Motor neuron (in vitro differentiated cells): ENCODE results near the gene NLRP12. TPM values are rescaled to one million over a fixed set of nuclear protein-coding genes. Genes with fewer than 3 reads are reported as not detected.

Experiments used
- ATAC-seq, 8 experiments: fragments of 200-7000 bp; cut with Tn5 transposase; replicated peaks in 6 of 8; 2 replicates each; pipeline ENCODE4 v1.8.0; 2021; ENCODE audit warnings: mild to moderate bottlenecking in 8 of 8, moderate library complexity in 8 of 8
- H3K27ac ChIP-seq, 2 donors: fragments of 250-450 bp; sonication (Bioruptor Pico); 2 replicates each; pipeline ENCODE4 v1.9.0; 2021; ENCODE audit warnings: antibody characterized with exemption in 2 of 2, mild to moderate bottlenecking in 2 of 2, moderate library complexity in 1 of 2
- H3K4me1 ChIP-seq, 2 donors: fragments of 250-450 bp; sonication (Bioruptor Pico); replicated peaks in 1 of 2; 2 replicates each; pipeline ENCODE4 v1.6.1; 2021; ENCODE audit warnings: antibody characterized with exemption in 2 of 2, mild to moderate bottlenecking in 2 of 2, moderate library complexity in 1 of 2
- H3K4me3 ChIP-seq, 5 donors: fragments of 250-450 bp; sonication (Bioruptor Pico); 2 replicates each; pipeline ENCODE4 v1.9.0; 2021; ENCODE audit warnings: antibody characterized with exemption in 5 of 5, mild to moderate bottlenecking in 5 of 5, moderate library complexity in 4 of 5
- WGBS, 10 experiments: fragments of 450-650 bp; shearing (Covaris generic); methylation state at CpG; one replicate each; pipeline ENCODE4 v1.0.0; 2022; 5-methylcytosine and 5-hydroxymethylcytosine counted together
- in situ Hi-C, 9 experiments: fragments of 400-800 bp; cut with MboI; loops; one replicate each; pipeline ENCODE4 v1.15.0; 2021; ENCODE audit warnings: low sequenced_read_pairs in 9 of 9, low pct_unique_long_range_greater_than_20kb in 2 of 9; ENCODE audit not compliant: unreplicated experiment in 9 of 9
- total RNA-seq, 8 experiments: library from RNA; unstranded; fragments of 300-600 nt; gene quantifications; 2 replicates each; pipeline versions ENCODE4 v1.2.3 to v1.2.4, GENCODE V29; 2022

The NLRP12 gene
- total RNA-seq, 8 experiments from 2014 or later, result 0.14 to 1.5 (median 0.52) TPM; not detected in 4

GRCh38 chr19:53826876-53827275 lies 2.8 kb upstream of the NLRP12 start:
- Histone ChIP-seq H3K4me3 (no peak overlapping the region), H3K4me1 (no peaks in the 10 kb centered on the region), H3K27ac (no peak overlapping the region)
- ATAC-seq, result no peak
- in situ Hi-C loops, result loop anchor here in 3 of 9 experiments (25.0 kb wide), 1 partner anchor 185 kb away; no protein-coding TSS in a partner anchor
- 6 to 100% (median 84%) methylated on average over 2 to 7 of the region's 7 CpGs; no CpG with 5 or more reads in 4 of the 10 experiments for whole genome bisulfite sequencing, 10 experiments

- H3K4me1 ChIP-seq, result no peaks in the 10 kb centered on the region
- WGBS, 10 experiments, result 59 to 100% (median 85%) methylated on average over 1 to 8 of the region's 12 CpGs; no CpG with 5 or more reads in 3 of the 10 experiments
- H3K4me3 ChIP-seq, result no peak overlapping the region
- no peak overlapping the region for H3K27ac ChIP-seq
- in situ Hi-C loops, result loop anchor here in 2 of 9 experiments (25.0 kb wide), 2 partner anchors 189 to 214 kb away; no protein-coding TSS in a partner anchor
- ATAC-seq, result no peak
Observed at GRCh38 chr19:53823380-53824120, 564 bp downstream of the NLRP12 start.

GRCh38 chr19:53819861-53820260 lies 4.3 kb downstream of the NLRP12 start:
- WGBS, 10 experiments, result 0 to 100% (median 80%) methylated on average over 2 to 5 of the region's 5 CpGs; no CpG with 5 or more reads in 1 of the 10 experiments
- Histone ChIP-seq H3K27ac (no peak overlapping the region), H3K4me1 (no peaks in the 10 kb centered on the region), H3K4me3 (no peak overlapping the region)
- in situ Hi-C loops, result loop anchor here in 2 of 9 experiments (25.0 kb wide), 2 partner anchors 192 to 217 kb away; no protein-coding TSS in a partner anchor
- no peak for ATAC-seq

- WGBS, 10 experiments, result 18 to 100% (median 68%) methylated on average over 1 to 11 of the region's 13 CpGs; no CpG with 5 or more reads in 1 of the 10 experiments
- H3K27ac ChIP-seq, result peak overlapping the region; percentile 77 to 78
Observed at GRCh38 chr19:53818756-53819155, 5.4 kb downstream of the NLRP12 start.

GRCh38 chr19:53813996-53814395 lies 10.1 kb downstream of the NLRP12 start:
- 0 to 85% (median 66%) methylated on average over 1 to 4 of the region's 4 CpGs; no CpG with 5 or more reads in 2 of the 10 experiments for WGBS, 10 experiments
- no peak overlapping the region for H3K4me3 ChIP-seq
- no peak overlapping the region for H3K27ac ChIP-seq
- no peaks in the 10 kb centered on the region for H3K4me1 ChIP-seq
- in situ Hi-C loops, result loop anchor here in 2 of 9 experiments (25.0 kb wide), 2 partner anchors 198 to 223 kb away; no protein-coding TSS in a partner anchor
- ATAC-seq, result no peak

More at GRCh38 chr19:53818756-53819155, 5.4 kb downstream of the NLRP12 start:
- in situ Hi-C loops, result loop anchor here in 2 of 9 experiments (25.0 kb wide), 2 partner anchors 194 to 219 kb away; no protein-coding TSS in a partner anchor
- peak in 4 of 8 experiments; percentile 28 to 97 (median 95) for ATAC-seq
- Histone ChIP-seq H3K4me3 (peak overlapping the region in 1 of 5 donors; percentile 26), H3K4me1 (no peaks in the 10 kb centered on the region)

- no peak for ATAC-seq
- H3K4me3 ChIP-seq, result no peak overlapping the region
- WGBS, 10 experiments, result 0 to 80% (median 29%) methylated on average over 1 to 5 of the region's 7 CpGs; no CpG with 5 or more reads in 1 of the 10 experiments
- in situ Hi-C loops, result loop anchor here in 2 of 9 experiments (25.0 kb wide), 2 partner anchors 200 to 225 kb away; no protein-coding TSS in a partner anchor
- no peak overlapping the region for H3K27ac ChIP-seq
- no peaks in the 10 kb centered on the region for H3K4me1 ChIP-seq
Observed at GRCh38 chr19:53812335-53812734, 11.8 kb downstream of the NLRP12 start.

GRCh38 chr19:53810891-53811290 lies 13.2 kb downstream of the NLRP12 start:
- H3K4me3 ChIP-seq, result no peak overlapping the region
- WGBS, 10 experiments, result 83 to 100% (median 84%) methylated on average over 3 to 5 of the region's 21 CpGs; no CpG with 5 or more reads in 7 of the 10 experiments
- in situ Hi-C loops, result loop anchor here in 2 of 9 experiments (25.0 kb wide), 2 partner anchors 201 to 226 kb away; no protein-coding TSS in a partner anchor
- H3K27ac ChIP-seq, result no peak overlapping the region
- ATAC-seq, result no peak
- no peaks in the 10 kb centered on the region for H3K4me1 ChIP-seq

- Histone ChIP-seq H3K27ac (no peak overlapping the region), H3K4me3 (no peak overlapping the region), H3K4me1 (no peaks in the 10 kb centered on the region)
- in situ Hi-C loops, result loop anchor here in 2 of 9 experiments (25.0 kb wide), 2 partner anchors 202 to 227 kb away; no protein-coding TSS in a partner anchor
- 47 to 92% (median 80%) methylated on average over 4 to 6 of the region's 13 CpGs; no CpG with 5 or more reads in 7 of the 10 experiments for WGBS, 10 experiments
- no peak for ATAC-seq
Observed at GRCh38 chr19:53810187-53810546, 13.9 kb downstream of the NLRP12 start.

- Histone ChIP-seq H3K27ac (no peak overlapping the region), H3K4me3 (no peak overlapping the region), H3K4me1 (no peaks in the 10 kb centered on the region)
- ATAC-seq, result no peak
- in situ Hi-C loops, result loop anchor here in 2 of 9 experiments (25.0 kb wide), 2 partner anchors 203 to 228 kb away; no protein-coding TSS in a partner anchor
- WGBS, 10 experiments, result 80 to 100% (median 84%) methylated on average over 1 to 12 of the region's 28 CpGs; no CpG with 5 or more reads in 2 of the 10 experiments
Observed at GRCh38 chr19:53809518-53810186, 14.5 kb downstream of the NLRP12 start.

- Histone ChIP-seq H3K4me1 (no peaks in the 10 kb centered on the region), H3K4me3 (no peak overlapping the region), H3K27ac (no peak overlapping the region)
- in situ Hi-C loops, result loop anchor here in 2 of 9 experiments (25.0 kb wide), 2 partner anchors 204 to 229 kb away; no protein-coding TSS in a partner anchor
- WGBS, 10 experiments, result 0 to 83% (median 25%) methylated on average over 1 to 4 of the region's 5 CpGs; no CpG with 5 or more reads in 2 of the 10 experiments
- peak in 7 of 8 experiments; percentile 38 to 63 (median 57) for ATAC-seq
Observed at GRCh38 chr19:53808710-53809125, 15.4 kb downstream of the NLRP12 start.

GRCh38 chr19:53801257-53801656 lies 22.9 kb downstream of the NLRP12 start:
- no peak for ATAC-seq
- WGBS, 10 experiments, result 0 to 100% (median 86%) methylated on average over 1 to 7 of the region's 9 CpGs; no CpG with 5 or more reads in 4 of the 10 experiments

GRCh38 chr19:53795019-53795418 lies 29.1 kb downstream of the NLRP12 start:
- in situ Hi-C loops, result no loop called here
- ATAC-seq, result no peak

More at GRCh38 chr19:53801257-53801656, 22.9 kb downstream of the NLRP12 start:
- in situ Hi-C loops, result loop anchor here in 2 of 9 experiments (25.0 kb wide), 2 partner anchors 211 to 236 kb away; no protein-coding TSS in a partner anchor
- Histone ChIP-seq H3K27ac (no peak overlapping the region), H3K4me3 (no peak overlapping the region), H3K4me1 (no peaks in the 10 kb centered on the region)

More at GRCh38 chr19:53795019-53795418, 29.1 kb downstream of the NLRP12 start:
- Histone ChIP-seq H3K4me3 (no peak overlapping the region), H3K4me1 (no peaks in the 10 kb centered on the region), H3K27ac (no peak overlapping the region)
- 0 to 93% (median 80%) methylated on average over 1 to 3 of the region's 4 CpGs; no CpG with 5 or more reads in 5 of the 10 experiments for WGBS, 10 experiments
